DMS114 treated with DMSO at 0.1 percent for 48 hours (cell line): ENCODE results near the gene LMBR1L.
"Not testable (repeated sequence)": the region's sequence is repeated elsewhere in the genome, so short reads cannot be mapped to it uniquely, and the experiment has no call there.

Experiments
- DNase-seq: peaks from one replicate; lab custom pipeline; 2025; ENCODE audit not compliant: unreplicated experiment; lab: John Stamatoyannopoulos, UW

Gene LMBR1L

GRCh38 chr12:49088932-49089330 is 21.7 kb downstream of the LMBR1L start:
- no peak for DNase-seq

- peak; percentile 92 for DNase-seq
Measured at GRCh38 chr12:49088150-49088931, 22.3 kb downstream of the LMBR1L start.

- DNase-seq, result no peak
Measured at GRCh38 chr12:49086116-49086515, 24.5 kb downstream of the LMBR1L start.

- no peak for DNase-seq
Measured at GRCh38 chr12:49084438-49084837, 26.2 kb downstream of the LMBR1L start.

GRCh38 chr12:49079793-49080192 is 30.9 kb downstream of the LMBR1L start:
- no peak for DNase-seq

- no peak for DNase-seq
Measured at GRCh38 chr12:49070971-49071370, 39.7 kb downstream of the LMBR1L start.

- peak; percentile 98 for DNase-seq
Measured at GRCh38 chr12:49069507-49070346, 40.9 kb downstream of the LMBR1L start, which contains the start of gene RHEBL1. Gene RHEBL1 (minus strand): TSS chr12:49069979. CDS start chr12:49069785, 194 bp downstream.

GRCh38 chr12:49068879-49069506 is 41.7 kb downstream of the LMBR1L start:
- no peak for DNase-seq

GRCh38 chr12:49066120-49066519 is 44.5 kb downstream of the LMBR1L start:
- DNase-seq, result no peak

GRCh38 chr12:49064767-49065152 is 45.9 kb downstream of the LMBR1L start:
- DNase-seq, result no peak

- not testable (repeated sequence) for DNase-seq
Measured at GRCh38 chr12:49061916-49062315, 48.7 kb downstream of the LMBR1L start.

- no peak for DNase-seq
Measured at GRCh38 chr12:49061157-49061650, 49.4 kb downstream of the LMBR1L start.

- peak; percentile 90 for DNase-seq
Measured at GRCh38 chr12:49060237-49061156, 50.1 kb downstream of the LMBR1L start, which contains the start of gene KMT2D. Gene KMT2D (minus strand): TSS chr12:49060794. CDS start chr12:49055324, 5,470 bp downstream.

GRCh38 chr12:49059299-49060171 is 51.1 kb downstream of the LMBR1L start:
- DNase-seq, result no peak

GRCh38 chr12:49059045-49059298 is 51.7 kb downstream of the LMBR1L start:
- DNase-seq, result no peak

- DNase-seq, result no peak
Measured at GRCh38 chr12:49058366-49059044, 52.1 kb downstream of the LMBR1L start.

GRCh38 chr12:49057888-49058287 is 52.8 kb downstream of the LMBR1L start:
- no peak for DNase-seq

- peak; percentile 51 for DNase-seq
Measured at GRCh38 chr12:49055978-49056754, 54.5 kb downstream of the LMBR1L start.
